HG03095 (cell line): ENCODE measurements around the gene HOXC5.

Experiments used
- ATAC-seq: cut with Tn5 transposase; IDR thresholded peaks from one replicate; pipeline ENCODE4 v1.9.1; 2021; ENCODE audit warnings: moderate library complexity; ENCODE audit not compliant: unreplicated experiment

HOXC5 gene

DNA sequence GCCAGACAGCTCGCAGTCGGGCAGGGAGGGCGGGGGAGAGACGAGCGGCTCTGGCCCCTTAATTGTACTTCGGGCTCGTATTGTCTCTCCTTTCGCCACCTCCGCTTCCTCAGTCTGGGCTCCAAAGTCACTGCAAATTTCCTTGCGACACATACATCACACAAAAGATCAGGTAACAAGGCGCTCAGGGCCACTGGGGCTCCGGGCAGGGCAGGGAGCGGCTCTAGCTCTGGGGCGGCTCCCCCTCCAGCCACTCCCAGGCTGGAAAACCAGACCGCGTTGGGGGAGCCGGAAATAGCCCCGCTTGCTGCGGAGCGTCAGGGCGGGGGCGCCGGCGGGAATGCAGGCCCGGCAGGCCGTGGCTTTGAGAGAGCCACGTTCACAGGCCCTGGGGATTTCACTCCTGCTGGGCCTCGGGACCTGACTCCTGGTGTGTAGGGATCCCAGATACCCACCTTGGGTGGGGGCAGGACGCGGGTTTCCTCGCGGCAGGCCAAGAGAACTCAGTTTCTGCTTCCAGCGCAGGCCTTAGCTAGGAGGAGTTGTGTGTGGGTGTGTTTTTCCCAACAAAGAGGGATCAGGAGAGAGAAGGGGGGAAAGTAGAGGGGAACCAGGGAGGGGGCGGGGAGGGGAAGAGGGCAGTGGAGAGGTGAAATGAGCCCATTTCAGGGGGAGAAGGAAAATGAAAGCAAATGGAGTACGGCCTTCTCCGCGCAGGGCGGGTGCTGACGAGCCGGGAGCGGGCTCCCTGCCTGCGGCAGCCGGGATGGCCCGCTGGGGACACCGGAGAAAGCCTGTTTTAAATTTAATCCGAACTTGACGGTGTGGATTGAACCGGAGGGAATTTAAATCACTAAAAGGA lies 37.2 kb upstream of the HOXC5 start:
- no peak for ATAC-seq

DNA sequence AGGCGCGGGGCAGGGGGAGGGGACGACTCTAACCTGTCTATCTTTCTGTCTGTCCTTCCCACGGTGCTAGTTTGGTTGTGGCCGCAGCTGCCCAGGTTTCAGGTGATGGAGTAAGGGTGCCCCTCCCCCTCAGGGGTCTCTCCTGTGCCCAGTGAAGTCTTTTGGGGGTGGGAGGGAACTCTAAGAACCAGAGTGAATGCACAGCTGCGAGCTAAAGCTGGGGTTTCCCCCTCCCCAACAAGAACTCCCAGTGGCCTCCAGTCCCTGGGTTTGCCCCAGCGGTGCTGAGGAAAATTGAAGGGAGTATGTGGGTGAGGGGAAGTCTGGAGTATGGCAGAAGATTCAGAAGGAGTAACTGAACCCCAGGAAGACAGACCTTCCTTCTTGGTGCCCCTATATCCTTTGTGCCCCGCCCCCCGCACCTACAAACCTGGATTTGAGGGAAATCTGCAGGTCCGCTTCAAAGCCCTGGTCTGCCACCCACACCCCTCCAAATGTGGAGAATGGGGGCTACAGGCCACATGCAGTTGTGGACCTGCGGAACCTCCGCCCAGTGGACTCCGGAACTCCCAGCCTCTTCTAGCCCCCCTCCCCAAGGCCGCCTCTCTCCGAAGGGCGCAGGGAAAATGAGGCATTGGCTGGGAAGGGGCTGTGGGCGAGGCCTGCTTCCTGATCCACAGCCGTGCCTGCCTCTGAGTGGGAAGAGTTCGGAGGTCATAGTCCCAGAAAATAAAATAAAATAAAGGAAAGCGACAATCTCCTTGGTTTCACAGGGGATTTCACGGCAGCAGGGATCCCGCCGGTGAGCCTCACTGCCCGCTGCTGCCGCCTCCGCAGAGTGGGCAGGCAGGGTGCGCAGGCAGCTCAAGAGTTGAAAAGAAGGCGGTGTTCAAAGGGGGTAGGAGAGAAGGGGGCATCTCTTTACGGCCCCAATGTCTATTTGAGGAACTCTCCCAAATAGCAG lies 36.3 kb upstream of the HOXC5 start:
- ATAC-seq: no peak

DNA sequence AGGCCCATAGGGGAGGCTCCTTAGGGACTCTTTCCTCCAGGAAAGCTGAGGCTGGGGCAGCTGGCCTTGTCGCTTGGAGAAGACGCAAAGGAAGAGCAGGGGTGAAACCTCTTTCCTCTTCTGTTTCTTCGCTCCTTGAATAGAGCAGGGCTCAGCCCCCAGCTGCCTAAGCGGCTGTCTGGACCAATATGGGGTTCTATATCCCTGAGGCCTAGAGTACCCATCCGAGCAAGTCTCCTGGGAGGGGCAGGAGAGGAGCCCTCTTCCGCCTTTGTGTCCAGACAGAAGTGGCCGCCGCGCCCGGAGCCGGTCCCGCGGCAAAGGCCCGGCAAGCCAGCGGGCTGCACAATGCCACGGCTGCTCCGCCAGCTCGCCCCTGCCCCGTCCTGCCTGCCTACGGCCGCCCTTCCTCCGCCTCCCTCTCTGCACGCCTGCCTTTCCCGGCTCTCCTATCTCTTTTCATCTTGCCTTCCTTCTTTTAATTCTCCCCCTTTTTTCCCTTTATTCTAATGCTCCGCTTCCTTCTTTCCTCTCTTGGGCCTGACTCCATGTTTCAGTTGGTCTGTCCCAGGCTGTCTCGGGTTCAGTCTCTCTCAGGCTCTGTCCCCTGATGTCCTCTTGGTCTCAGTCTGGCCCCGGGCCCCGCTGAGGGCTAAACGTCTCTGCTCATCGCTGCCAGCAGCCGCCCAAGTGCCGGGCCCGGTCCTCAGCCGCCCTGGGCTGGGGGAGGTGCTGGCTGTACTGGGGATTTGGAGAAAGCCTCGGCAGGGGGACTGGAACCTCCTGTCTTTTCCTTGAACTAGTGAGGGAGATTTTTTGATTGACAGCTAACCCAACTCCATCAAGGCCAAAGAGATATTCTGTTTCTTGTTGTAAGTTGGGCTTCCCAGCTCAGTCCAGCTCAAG lies 35.4 kb upstream of the HOXC5 start:
- no peak for ATAC-seq

DNA sequence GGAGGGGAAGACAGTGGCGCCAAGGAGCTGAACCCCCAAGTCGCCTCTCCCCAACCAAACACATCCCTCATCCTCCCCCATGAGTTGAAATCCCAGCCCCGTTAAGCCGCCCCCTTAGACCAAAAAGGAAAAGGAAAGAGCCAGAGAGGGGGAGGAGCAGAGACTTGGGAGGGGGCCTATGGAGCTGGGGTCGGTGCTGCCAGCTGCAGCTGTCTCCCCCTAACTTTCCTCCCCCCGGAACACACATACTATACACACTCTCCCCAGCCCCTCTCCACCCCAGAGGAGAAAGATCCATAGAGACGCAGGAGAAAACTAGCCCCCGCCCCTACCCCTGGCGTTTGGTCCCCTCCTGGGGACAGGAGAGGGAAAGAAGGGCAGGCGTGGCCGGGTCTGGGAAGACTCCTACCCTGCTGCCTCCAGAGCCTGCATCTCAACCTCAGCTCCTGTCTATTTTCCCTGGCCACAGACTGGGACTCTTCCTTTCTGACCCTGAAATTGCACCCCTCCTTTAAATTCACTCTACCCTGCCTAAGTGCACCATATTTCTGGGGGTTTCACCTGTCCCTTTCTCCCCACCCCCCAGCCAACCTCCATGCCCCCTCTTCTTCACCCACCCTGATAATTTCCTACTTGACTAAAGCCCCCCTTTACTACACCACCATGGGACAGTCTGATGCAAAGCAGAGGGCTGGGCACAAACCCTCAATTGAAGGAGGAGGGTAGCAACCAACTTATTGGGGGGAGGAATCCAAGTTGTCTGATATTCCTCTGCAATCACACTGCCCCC lies 34.5 kb upstream of the HOXC5 start:
- no peak for ATAC-seq

DNA sequence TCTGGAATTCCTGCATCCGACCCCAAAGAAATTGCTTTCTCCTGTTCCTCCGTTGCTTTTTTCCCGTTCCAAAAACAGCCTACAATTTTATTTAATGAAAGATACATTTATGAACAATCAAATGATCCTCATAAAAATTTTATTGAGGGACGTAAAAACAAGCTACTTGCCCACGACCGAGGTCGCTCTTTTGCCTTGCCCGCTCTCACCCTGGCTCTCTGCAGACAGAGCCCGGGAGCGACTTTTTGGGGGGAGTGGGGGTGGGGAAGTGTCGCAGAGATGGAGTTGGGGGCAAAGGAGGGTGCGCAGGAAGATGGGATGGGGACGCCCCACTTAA lies 34.0 kb upstream of the HOXC5 start:
- no peak for ATAC-seq

DNA sequence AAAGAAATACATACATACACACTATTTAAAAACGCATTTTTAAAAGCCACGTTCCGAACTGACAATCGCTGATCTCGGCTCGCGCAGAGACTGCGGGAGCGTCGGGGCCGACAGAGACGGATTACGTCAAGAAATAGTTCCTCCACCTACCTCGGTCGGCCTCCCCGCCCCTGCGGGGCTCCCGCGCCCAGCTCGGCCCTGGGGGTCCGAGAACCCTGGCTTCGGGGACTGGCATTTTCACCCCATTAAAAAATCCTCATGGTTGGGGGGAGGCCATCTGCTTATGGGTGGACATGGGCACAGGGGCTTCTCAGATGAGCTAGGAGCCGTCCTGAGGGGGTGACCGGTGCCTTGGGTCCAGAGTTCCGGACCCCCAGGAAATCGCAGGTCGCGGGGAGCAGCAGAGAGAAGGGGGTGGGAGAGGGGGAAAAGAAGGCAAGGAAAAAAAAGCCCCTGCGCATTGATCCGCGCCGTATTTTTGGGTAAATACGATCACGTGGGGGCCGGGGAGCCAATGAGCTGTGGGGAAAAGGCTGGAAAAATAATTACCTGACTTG lies 33.2 kb upstream of the HOXC5 start:
- ATAC-seq: no peak

DNA sequence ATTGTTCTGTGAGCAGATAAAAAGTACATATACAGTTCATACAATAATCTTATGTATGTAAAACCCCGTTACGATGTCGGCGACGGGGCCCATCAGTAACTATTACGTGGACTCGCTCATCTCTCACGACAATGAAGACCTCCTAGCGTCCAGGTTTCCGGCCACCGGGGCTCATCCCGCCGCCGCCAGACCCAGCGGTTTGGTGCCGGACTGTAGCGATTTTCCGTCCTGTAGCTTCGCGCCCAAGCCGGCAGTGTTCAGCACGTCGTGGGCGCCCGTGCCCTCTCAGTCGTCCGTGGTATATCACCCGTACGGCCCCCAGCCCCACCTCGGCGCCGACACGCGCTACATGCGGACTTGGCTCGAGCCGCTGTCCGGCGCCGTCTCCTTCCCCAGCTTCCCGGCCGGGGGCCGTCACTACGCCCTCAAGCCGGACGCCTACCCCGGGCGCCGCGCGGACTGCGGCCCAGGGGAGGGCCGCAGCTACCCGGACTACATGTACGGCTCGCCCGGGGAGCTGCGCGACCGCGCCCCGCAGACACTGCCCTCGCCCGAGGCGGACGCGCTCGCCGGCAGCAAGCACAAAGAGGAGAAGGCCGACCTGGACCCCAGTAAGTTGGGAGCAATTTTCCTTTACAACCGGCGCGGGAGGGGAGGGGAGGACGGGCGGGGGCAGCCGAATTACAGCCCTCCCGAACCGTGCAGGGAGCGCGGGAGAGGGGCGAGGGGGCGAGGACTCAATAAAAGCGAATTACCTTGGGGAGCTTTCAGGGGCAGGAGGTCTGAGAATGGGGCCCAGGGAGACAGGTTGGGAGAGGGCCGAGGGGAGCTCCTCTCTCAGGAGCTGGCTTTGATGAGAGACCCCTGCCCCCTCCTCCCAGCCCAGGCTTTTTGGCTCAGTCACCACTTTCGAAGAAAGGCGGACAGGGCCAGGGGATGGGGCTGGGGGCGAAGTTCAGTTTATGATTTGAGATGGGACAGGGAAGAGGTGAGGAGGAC lies 32.4 kb upstream of the HOXC5 start, which contains the start of gene HOXC9:
Gene HOXC9, plus strand, starts transcription at position 46 of the 999 bp plus-strand sequence. Its CDS starts 28 bp downstream, at position 74.
- no peak for ATAC-seq

DNA sequence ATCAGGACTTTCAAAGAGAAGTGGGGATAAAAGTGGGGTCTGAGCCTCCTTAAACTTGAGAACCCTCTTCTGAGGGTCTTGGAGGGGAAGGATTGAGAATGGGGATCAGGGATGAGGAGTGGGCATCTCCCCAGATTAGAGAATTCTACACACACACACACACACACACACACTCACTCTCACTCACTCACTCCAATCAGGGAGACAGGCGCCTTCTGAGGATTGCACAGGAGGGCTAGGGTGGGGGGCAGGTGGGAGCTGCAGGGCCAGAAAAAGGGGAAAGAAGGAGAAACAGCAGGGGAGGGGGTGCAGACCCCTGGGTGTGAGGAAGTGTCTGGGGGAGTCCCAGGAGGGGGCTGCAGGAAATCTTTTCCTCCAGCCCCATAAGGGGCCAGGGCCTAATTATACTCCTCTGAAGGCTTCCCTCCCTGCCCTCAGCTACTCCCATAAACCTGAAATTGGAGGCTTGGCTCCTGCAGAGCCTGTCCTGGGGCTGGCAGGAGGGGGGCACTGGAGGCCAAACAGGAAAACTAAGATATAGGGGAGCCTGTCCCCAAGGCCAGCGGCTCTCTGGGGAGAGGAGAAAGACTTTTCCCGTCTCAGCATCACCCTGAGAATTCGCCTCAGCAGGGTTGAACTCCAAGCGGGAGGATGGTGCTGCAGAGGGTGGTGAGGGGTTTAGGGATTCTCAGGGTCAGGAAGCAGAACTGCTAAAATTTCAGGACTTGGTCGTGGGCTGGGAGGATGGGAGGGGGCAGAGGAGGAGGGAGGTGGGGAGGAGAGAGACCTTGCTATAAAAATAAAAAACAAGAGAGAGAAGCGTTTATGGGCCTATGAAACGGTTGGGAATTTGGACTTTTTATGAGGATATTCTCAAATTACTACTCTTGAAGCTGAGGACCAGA lies 31.3 kb upstream of the HOXC5 start:
- no peak for ATAC-seq

DNA sequence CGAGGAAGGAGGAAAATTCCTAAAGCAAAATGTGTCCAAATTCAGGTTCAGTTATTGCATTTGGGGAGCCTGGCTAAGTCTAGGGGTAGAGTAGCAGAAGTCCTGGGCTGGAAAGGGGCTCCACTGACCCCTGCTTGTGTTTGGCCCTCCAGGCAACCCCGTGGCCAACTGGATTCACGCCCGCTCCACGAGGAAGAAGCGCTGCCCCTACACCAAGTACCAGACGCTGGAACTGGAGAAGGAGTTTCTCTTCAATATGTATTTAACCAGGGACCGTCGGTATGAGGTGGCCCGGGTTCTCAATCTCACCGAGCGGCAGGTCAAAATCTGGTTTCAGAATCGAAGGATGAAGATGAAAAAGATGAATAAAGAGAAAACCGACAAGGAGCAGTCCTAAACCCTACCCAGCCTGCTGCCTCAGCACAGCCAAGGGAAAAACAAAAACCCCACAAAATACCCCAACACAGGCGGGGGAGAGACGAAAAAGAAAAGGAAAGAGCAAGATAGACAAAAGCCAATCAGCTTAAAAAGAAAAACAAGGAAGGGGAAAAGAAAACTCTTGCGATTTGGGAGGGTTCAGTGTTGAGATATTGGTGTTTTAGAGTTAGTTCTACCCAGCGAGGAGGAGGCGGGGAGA lies 30.5 kb upstream of the HOXC5 start:
- no peak for ATAC-seq

DNA sequence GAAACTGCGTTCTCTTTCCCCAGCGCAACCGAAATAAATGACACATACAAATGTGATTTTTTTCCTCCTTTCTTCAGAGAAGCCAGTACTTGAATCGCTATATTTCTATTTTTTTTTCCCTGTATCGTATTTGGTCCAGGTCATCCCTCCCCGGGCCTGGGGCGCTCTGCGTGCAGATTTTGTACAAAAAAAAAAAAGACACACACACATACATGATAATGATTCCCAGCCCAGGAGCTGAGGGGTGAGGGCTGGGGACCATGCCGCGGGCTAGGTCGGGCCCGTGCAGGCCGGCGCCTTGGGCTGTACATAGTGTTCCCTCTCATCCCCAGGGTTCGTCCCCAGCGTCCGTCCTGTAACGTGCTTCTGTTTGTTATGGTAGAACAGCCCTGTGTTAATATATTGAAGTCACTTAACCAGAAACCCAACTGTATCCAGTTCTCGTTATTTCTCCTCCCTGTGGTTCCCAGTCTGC lies 29.9 kb upstream of the HOXC5 start:
- no peak for ATAC-seq

DNA sequence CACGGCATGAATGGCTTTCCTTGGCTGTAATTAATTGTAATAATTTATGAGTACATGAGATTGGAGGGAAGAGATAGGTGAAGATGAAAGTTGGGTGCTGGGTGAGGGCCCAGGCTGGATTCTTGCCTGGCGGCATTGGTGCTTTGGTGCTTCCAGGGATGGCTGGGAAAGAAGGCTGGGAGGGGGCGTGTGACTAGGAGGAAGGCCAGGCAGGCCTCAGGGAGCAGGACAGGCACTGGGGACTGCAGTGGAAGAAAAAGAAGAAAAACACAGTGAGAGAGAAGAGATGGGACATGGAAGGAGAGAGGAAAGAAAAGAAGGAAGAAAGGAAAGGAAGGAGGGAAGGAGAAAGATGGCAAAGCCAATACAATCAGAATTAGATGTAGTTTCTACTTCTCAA lies 29.2 kb upstream of the HOXC5 start:
- no peak for ATAC-seq

DNA sequence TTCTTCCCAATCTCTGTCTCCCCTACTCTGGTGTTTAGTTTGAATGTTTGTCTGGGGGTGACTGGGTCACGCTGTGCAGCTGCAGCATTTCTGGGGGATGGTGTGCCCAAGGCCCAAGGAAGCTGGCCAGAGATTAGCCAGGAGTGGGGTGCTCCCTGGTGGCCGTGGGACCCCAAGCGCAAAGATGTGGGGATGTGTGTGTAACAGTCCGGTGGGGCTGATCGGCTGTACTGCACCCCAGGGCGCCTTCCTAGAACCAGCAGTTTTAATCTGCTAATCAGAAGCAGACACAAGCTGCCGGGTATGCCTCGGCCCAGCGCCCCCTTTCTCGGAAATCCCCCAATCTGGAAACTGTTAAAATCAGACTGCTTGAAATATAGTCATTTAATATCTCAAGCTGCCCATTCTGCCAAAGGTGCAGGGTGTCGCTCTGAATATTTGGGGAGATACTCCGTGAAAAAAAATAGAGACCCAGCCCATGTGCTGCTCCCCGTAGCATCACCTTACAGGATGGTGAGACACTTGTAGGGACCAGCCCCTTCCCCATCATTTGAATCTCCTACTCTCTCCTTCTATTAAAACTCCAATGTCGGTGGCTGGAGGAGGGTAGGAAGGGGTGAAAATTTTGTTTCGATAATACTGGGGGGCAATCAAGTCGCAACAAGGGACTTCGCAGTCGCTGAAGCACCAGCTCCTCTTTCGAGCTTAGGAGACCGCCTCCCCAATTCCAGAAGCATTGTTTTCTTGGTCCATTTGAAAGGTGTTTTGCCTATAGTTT lies 28.6 kb upstream of the HOXC5 start:
- no peak for ATAC-seq

DNA sequence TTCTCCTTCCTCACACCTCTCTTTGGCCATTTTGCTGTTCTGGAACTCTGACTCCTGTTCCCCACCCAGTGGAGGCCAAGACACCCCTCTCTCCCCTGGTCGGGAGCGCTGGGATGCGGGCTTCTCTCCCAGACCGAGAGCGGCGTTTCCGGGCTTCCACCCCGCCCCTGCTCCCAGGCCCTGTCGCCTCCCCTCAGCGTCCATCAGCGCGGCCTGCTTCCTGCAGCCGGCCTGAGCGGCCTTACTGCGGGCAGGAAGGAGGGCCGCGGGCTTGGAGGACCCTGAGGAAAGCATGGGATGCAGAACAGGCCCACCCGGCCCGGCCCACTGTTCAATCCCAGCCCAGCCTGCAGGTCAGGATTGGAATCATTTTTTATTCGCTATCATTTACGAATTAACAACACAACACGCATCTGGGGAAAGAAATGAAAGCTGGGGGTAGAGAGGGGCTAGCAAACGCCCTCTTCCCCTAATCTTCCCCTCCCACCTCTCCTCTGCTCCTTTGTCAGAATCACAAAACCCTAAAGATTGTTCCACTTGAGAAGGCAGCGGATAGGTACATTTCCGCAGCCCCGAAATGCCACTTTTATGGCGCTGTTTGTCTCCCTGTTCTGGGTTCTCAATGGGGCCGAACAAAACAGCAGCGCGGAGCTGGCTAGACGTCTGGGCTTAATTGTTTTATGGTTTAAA lies 27.9 kb upstream of the HOXC5 start:
- ATAC-seq: no peak

DNA sequence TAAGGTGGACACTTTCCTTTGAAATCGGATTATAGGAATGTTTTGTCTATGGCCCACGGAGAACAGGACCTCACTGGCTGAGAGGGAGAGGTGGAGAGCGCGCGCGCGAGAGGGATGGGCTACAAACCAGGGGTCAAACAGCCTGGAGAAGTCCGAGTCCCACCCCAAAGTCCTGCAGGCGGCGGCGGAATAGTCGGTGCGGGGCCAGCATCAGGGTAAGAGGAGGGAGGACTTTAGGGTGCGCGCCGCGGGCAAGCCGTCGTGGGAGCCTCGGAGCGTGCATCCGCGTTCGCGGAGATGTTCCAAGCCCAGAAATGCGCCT lies 27.4 kb upstream of the HOXC5 start:
- ATAC-seq: no peak

DNA sequence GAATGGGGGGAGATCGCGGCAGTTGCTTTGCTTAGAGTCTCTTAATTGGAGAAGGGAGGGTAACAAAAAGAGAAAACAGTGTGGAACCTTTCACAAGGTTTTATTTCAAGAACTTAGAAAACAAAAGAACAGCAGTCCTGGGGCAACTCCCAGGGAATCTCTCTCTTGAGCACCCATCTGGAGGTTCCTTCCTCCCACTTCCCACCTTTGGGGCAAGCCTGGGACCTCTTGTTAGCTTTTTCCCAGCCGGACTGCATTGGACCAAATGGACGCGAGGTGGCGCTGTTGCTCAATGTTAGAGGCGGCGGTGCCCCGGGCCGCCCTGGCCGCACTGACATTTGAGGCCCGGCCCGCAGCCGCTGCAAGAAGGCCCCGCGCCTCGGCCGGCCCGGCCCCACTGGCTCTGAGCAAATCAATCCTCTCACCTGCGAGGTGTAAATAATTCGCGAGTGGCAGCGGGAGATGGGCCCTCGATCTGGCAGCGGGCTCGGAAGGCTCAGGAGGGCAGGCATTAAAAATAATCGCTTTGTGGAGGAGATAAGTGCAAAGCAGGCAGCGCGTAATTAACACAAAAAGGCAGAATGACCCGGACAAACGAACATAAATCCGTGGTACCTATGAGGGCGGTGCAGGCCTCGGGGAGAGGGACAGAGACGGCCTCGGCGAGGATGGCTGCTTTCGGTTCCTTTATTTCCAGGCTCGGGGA lies 26.8 kb upstream of the HOXC5 start:
- ATAC-seq: peak; percentile 69
